ENCODE data around the gene NIPA2. TPM values are rescaled to one million over a fixed set of nuclear protein-coding genes. Genes with fewer than 3 reads are reported as not detected.

The NIPA2 gene
- total RNA-seq, 1 donor from 2014 or later, result 98.8 TPM

DNA sequence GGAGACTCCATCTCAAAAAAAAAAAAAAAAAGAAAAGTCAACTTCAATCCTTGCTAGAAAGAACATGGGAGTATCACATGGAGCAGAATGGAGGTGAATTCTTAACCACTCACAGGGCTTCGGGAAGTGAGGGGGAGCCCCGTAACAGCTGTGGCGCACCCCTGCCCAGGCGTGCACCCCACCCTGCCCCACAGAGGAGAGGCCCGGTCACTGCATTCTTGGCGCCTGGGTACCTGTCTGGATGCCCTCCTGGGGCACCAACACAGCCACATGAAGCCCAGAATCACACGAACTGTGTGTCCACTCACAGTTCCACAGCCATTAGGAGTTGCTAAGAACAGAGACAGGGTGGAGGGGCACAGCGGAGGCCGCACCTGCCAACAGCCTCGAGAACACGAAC lies 51.8 kb downstream of the NIPA2 start:
- no peak for TF ChIP-seq CTCF (IDR thresholded peaks at IDR 0.05)
- CTCF ChIA-PET, result no interaction called here

DNA sequence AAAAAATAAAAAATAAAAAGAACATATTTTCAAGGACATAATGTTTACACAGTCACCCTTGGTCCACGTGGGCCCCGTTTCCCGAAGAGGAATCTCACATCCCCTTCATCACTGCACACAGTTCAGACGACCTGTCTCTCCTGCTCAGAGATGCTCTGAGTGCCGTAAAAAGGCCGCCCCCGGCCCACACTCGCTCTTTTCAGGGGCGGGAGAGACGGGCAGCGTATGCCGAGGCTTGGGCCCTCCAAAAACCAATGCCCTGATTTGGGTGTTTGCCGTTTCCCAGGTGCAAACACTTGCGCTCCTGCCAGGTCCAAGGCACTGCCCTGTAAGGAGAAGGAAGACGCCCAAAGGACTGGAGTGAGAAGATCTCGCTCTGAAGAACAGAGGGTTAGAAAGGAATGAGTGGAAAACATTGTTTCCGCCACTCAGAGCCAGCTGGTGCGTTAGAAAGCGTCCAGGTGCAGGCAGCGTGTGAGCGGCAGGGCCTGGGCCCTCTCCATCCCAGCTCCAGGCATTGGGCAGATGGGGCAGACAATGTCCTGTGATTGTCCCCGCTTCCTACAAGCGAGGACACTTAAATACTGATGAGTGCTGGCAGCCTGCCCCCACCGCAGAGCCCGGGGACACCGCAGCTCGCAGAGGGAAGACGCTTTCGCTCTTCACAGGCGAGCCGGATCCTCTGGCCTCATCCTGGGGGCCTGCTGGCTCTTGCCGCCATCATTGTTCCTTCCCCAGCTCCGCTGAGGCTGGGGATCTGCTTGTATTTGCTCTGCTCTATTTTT lies 53.2 kb downstream of the NIPA2 start:
- Mint-ChIP-seq H3K27ac (no peak overlapping the region), H3K4me1 (no peaks in the 10 kb centered on the region), H3K36me3 (ENCODE audit: low read depth) (no peaks in the 10 kb centered on the region), H3K4me3 (no peak overlapping the region), H3K9me3 (no peaks in the 10 kb centered on the region), H3K27me3 (no peaks in the 10 kb centered on the region)
- no peak for TF ChIP-seq CTCF (IDR thresholded peaks at IDR 0.05)
- intact Hi-C loops (cut with micrococcal nuclease), result no loop called here
- no peak for ATAC-seq (ENCODE audit: low read depth)
- POLR2A ChIA-PET, result no interaction called here
- DNase-seq, result no peak
- CTCF ChIA-PET, result no interaction called here

More for the DNA sequence above, 51.8 kb downstream of the NIPA2 start:
- H3K4me1 Mint-ChIP-seq, result no peaks in the 10 kb centered on the region
- intact Hi-C loops (cut with micrococcal nuclease), result no loop called here
- H3K27ac Mint-ChIP-seq, result no peak overlapping the region
- DNase-seq, result no peak
- POLR2A ChIA-PET, result no interaction called here
- no peaks in the 10 kb centered on the region for H3K27me3 Mint-ChIP-seq
- H3K4me3 Mint-ChIP-seq, result no peak overlapping the region
- no peak for ATAC-seq (ENCODE audit: low read depth)
- no peaks in the 10 kb centered on the region for H3K36me3 Mint-ChIP-seq (ENCODE audit: low read depth)
- no peaks in the 10 kb centered on the region for H3K9me3 Mint-ChIP-seq

GRCh38 chr15:22892333-22892732 lies 53.9 kb downstream of the NIPA2 start:
- no peak for DNase-seq
- no peaks in the 10 kb centered on the region for H3K4me1 Mint-ChIP-seq
- H3K36me3 Mint-ChIP-seq (ENCODE audit: low read depth), result no peaks in the 10 kb centered on the region
- intact Hi-C loops (cut with micrococcal nuclease), result no loop called here
- no peak overlapping the region for H3K27ac Mint-ChIP-seq
- no peaks in the 10 kb centered on the region for H3K9me3 Mint-ChIP-seq
- no peak for TF ChIP-seq CTCF (IDR thresholded peaks at IDR 0.05)
- ChIA-PET POLR2A (no interaction called here), CTCF (no interaction called here)
- no peaks in the 10 kb centered on the region for H3K27me3 Mint-ChIP-seq
- H3K4me3 Mint-ChIP-seq, result no peak overlapping the region
- ATAC-seq (ENCODE audit: low read depth), result no peak

- TF ChIP-seq CTCF (IDR thresholded peaks at IDR 0.05), result no peak
- intact Hi-C loops (cut with micrococcal nuclease), result no loop called here
- Mint-ChIP-seq H3K36me3 (ENCODE audit: low read depth) (no peaks in the 10 kb centered on the region), H3K27me3 (no peaks in the 10 kb centered on the region), H3K27ac (no peak overlapping the region), H3K4me1 (no peaks in the 10 kb centered on the region), H3K9me3 (no peaks in the 10 kb centered on the region), H3K4me3 (no peak overlapping the region)
- DNase-seq, result no peak
- POLR2A ChIA-PET, result no interaction called here
- ATAC-seq (ENCODE audit: low read depth), result no peak
- CTCF ChIA-PET, result no interaction called here
These were observed 54.6 kb downstream of the NIPA2 start for GRCh38 chr15:22893081-22893480.

DNA sequence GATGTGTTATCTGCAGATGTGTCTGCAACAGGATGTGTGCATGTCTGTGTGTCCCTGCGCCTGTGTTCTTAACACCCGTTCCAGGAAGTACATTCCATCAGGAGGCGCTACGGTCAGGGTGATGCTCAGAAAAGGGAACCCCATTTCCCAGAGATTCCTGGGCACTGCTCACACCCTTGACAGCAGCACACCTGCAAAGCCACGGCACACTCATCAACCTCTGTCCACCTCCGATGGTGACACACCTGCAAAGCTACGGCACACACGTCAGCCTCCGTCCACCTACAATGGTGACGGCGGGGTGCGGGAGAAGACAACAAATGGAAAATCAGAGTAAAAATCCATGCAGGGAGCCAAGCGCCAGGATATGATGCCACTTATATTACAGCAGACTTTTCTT lies 55.4 kb downstream of the NIPA2 start:
- TF ChIP-seq CTCF (IDR thresholded peaks at IDR 0.05), result no peak
- ChIA-PET CTCF (no interaction called here), POLR2A (no interaction called here)
- Mint-ChIP-seq H3K4me3 (no peak overlapping the region), H3K27ac (no peak overlapping the region), H3K36me3 (ENCODE audit: low read depth) (no peaks in the 10 kb centered on the region), H3K9me3 (no peaks in the 10 kb centered on the region), H3K27me3 (no peaks in the 10 kb centered on the region), H3K4me1 (no peaks in the 10 kb centered on the region)
- DNase-seq (no peak), ATAC-seq (ENCODE audit: low read depth) (no peak)
- intact Hi-C loops (cut with micrococcal nuclease), result no loop called here
